ENCODE data around the gene TEX38.

GRCh38 chr1:46697053-46697452 is 25.4 kb downstream of the TEX38 start:
- TF ChIP-seq, protein P1, sequence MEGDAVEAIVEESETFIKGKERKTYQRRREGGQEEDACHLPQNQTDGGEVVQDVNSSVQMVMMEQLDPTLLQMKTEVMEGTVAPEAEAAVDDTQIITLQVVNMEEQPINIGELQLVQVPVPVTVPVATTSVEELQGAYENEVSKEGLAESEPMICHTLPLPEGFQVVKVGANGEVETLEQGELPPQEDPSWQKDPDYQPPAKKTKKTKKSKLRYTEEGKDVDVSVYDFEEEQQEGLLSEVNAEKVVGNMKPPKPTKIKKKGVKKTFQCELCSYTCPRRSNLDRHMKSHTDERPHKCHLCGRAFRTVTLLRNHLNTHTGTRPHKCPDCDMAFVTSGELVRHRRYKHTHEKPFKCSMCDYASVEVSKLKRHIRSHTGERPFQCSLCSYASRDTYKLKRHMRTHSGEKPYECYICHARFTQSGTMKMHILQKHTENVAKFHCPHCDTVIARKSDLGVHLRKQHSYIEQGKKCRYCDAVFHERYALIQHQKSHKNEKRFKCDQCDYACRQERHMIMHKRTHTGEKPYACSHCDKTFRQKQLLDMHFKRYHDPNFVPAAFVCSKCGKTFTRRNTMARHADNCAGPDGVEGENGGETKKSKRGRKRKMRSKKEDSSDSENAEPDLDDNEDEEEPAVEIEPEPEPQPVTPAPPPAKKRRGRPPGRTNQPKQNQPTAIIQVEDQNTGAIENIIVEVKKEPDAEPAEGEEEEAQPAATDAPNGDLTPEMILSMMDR (IDR thresholded peaks at IDR 0.05; ENCODE audit: low read depth, low read length, poor library complexity, severe bottlenecking) = no peak
- no peak for TF ChIP-seq EZH2phosphoT487 (IDR thresholded peaks at IDR 0.05; ENCODE audit: borderline replicate concordance, low read length)
